HG03442 (cell line): Measurements from ENCODE around the gene PTPRG.
"Not testable (repeated sequence)": the region's sequence is repeated elsewhere in the genome, so short reads cannot be mapped to it uniquely, and the experiment has no call there.

ENCODE experiments used
- ATAC-seq: cut with Tn5 transposase; IDR thresholded peaks from one replicate; pipeline ENCODE4 v1.9.1; 2021; ENCODE audit warnings: mild to moderate bottlenecking, moderate library complexity; ENCODE audit not compliant: unreplicated experiment

PTPRG gene

GRCh38 chr3:61813636-61814035 is 252.3 kb downstream of the PTPRG start:
- no peak for ATAC-seq

- ATAC-seq, result no peak
These were observed 253.3 kb downstream of the PTPRG start for GRCh38 chr3:61814674-61815073.

- ATAC-seq, result not testable (repeated sequence)
These were observed 254.9 kb downstream of the PTPRG start for GRCh38 chr3:61816304-61816703.

GRCh38 chr3:61819861-61820260 is 258.5 kb downstream of the PTPRG start:
- ATAC-seq, result no peak

- no peak for ATAC-seq
These were observed 259.1 kb downstream of the PTPRG start for GRCh38 chr3:61820306-61820992.

- ATAC-seq, result no peak
These were observed 260.5 kb downstream of the PTPRG start for GRCh38 chr3:61821823-61822251.

- no peak for ATAC-seq
These were observed 261.2 kb downstream of the PTPRG start for GRCh38 chr3:61822588-61822987.

- no peak for ATAC-seq
These were observed 263.3 kb downstream of the PTPRG start for GRCh38 chr3:61824553-61825135.

- ATAC-seq, result no peak
These were observed 264.8 kb downstream of the PTPRG start for GRCh38 chr3:61826161-61826560.

GRCh38 chr3:61828184-61828874 is 267.0 kb downstream of the PTPRG start:
- no peak for ATAC-seq

GRCh38 chr3:61828880-61829721 is 267.7 kb downstream of the PTPRG start:
- ATAC-seq, result no peak

GRCh38 chr3:61829722-61830350 is 268.5 kb downstream of the PTPRG start:
- ATAC-seq, result no peak

- no peak for ATAC-seq
These were observed 270.6 kb downstream of the PTPRG start for GRCh38 chr3:61831973-61832372.

GRCh38 chr3:61832375-61833229 is 271.2 kb downstream of the PTPRG start:
- no peak for ATAC-seq

- ATAC-seq, result no peak
These were observed 277.9 kb downstream of the PTPRG start for GRCh38 chr3:61839256-61839655.

- ATAC-seq, result no peak
These were observed 279.9 kb downstream of the PTPRG start for GRCh38 chr3:61841111-61841845.

- no peak for ATAC-seq
These were observed 280.6 kb downstream of the PTPRG start for GRCh38 chr3:61841988-61842387.

GRCh38 chr3:61844346-61844745 is 283.0 kb downstream of the PTPRG start:
- no peak for ATAC-seq

- no peak for ATAC-seq
These were observed 285.1 kb downstream of the PTPRG start for GRCh38 chr3:61846488-61846887.
